HepG2 (cell line): ENCODE measurements around the gene NSUN5. TPM values are rescaled to one million over a fixed set of nuclear protein-coding genes. Genes with fewer than 3 reads are reported as not detected.
A peak's percentile ranks its signal among the peaks of the same experiment; 100 is the strongest.

ENCODE experiments used
- AHDC1 ChIP-seq: sonication (generic); formaldehyde crosslinking; IDR thresholded peaks from 2 replicates; pipeline ENCODE4 v1.5.1; 2020; ENCODE audit warnings: mild to moderate bottlenecking, missing genetic modification reagents, borderline replicate concordance
- HDAC6 ChIP-seq: fragments of 200-600 bp; sonication (generic); IDR thresholded peaks from 2 replicates; pipeline ENCODE4 v1.7.0; 2017; ENCODE audit warnings: mild to moderate bottlenecking, antibody characterized with exemption, low read length, low read depth
- MBNL3 ChIP-seq: fragments of 250-450 bp; sonication (Bioruptor Pico); conservative IDR thresholded peaks from 2 replicates; pipeline ENCODE4 v1.8.0; 2022; ENCODE audit warnings: mild to moderate bottlenecking, inconsistent platforms
- NAIF1 ChIP-seq: sonication (generic); formaldehyde crosslinking; IDR thresholded peaks from 2 replicates; pipeline ENCODE4 v1.5.0; 2020; ENCODE audit warnings: mild to moderate bottlenecking, missing genetic modification reagents, borderline replicate concordance
- NBN ChIP-seq: fragments of 450-650 bp; conservative IDR thresholded peaks from 2 replicates; pipeline ENCODE4 v1.6.1; 2017
- NCOR1 ChIP-seq: fragments of 200-600 bp; sonication (generic); IDR thresholded peaks from 2 replicates; pipeline ENCODE4 v1.7.0; 2017; ENCODE audit warnings: antibody characterized with exemption, low read length, borderline replicate concordance
- NONO ChIP-seq, 2 experiments: fragments of 450-650 bp in 1 of 2; sonication (generic) in 1 of 2; formaldehyde crosslinking in 1 of 2; IDR thresholded peaks in 1 of 2; conservative IDR thresholded peaks in 1 of 2; 2 replicates each; pipeline versions ENCODE4 v1.6.1 to v1.8.0; 2017 to 2022; ENCODE audit warnings: mild to moderate bottlenecking in 1 of 2, missing genetic modification reagents in 1 of 2, moderate library complexity in 1 of 2
- RFX1 ChIP-seq: fragments of 450-650 bp; IDR thresholded peaks from 2 replicates; pipeline ENCODE4 v1.6.1; 2017
- RFX3 ChIP-seq: IDR thresholded peaks from 2 replicates; pipeline ENCODE4 v1.6.1; 2016; ENCODE audit warnings: missing biosample characterization, missing genetic modification reagents
- SKIL ChIP-seq: sonication (generic); formaldehyde crosslinking; IDR thresholded peaks from 2 replicates; pipeline ENCODE4 v1.8.0; 2022; ENCODE audit warnings: missing genetic modification reagents, mild to moderate bottlenecking, moderate library complexity, borderline replicate concordance
- ZBTB38 ChIP-seq: sonication (generic); formaldehyde crosslinking; IDR thresholded peaks from 2 replicates; pipeline ENCODE4 v1.5.1; 2020; ENCODE audit warnings: mild to moderate bottlenecking, missing genetic modification reagents
- ZNF251 ChIP-seq: sonication (generic); formaldehyde crosslinking; IDR thresholded peaks from 2 replicates; pipeline ENCODE4 v1.9.0; 2021; ENCODE audit warnings: mild to moderate bottlenecking, missing genetic modification reagents
- ZSCAN5A ChIP-seq: sonication (generic); formaldehyde crosslinking; IDR thresholded peaks from 2 replicates; pipeline ENCODE4 v1.8.0; 2022; ENCODE audit warnings: mild to moderate bottlenecking, missing genetic modification reagents, borderline replicate concordance
- polyA plus RNA-seq, 8 experiments: library from polyadenylated mRNA; depleted of rRNA in 3 of 8; stranded (reverse) in 7 of 8; unstranded in 1 of 8; fragments of >200 nt; fragmentation: Illumina TruSeq in 4 of 8; extraction: Trizol in 4 of 8; gene quantifications; 2 replicates each; pipeline versions ENCODE4 v1.2.1 to v1.2.3, GENCODE V29; 2011 to 2016; ENCODE audit warnings: low read depth in 4 of 8, missing spikeins in 1 of 8, mixed read lengths in 1 of 8; ENCODE audit not compliant: insufficient read depth in 1 of 8
- total RNA-seq, 5 experiments: library from RNA; depleted of rRNA; stranded (reverse); fragments of >200 nt; fragmentation: Illumina TruSeq; extraction: Trizol; gene quantifications; 2 replicates each; pipeline ENCODE4 v1.2.3, GENCODE V29; 2016; ENCODE audit warnings: low read depth in 1 of 5
- TF ChIP-seq, protein P1 (sequence below): sonication (generic); formaldehyde crosslinking; IDR thresholded peaks from 2 replicates; pipeline ENCODE4 v1.4.0; 2020; ENCODE audit warnings: missing genetic modification reagents
- TF ChIP-seq, protein P2 (sequence below): sonication (generic); formaldehyde crosslinking; IDR thresholded peaks from 2 replicates; pipeline ENCODE4 v1.4.0; 2020; ENCODE audit warnings: missing genetic modification reagents

The NSUN5 gene
- total and polyA plus RNA-seq, 2 of the 13 experiments (the other 11 are each of a cell fraction or from before 2014, with no cell fraction given), result 19.9 to 35.8 TPM

DNA sequence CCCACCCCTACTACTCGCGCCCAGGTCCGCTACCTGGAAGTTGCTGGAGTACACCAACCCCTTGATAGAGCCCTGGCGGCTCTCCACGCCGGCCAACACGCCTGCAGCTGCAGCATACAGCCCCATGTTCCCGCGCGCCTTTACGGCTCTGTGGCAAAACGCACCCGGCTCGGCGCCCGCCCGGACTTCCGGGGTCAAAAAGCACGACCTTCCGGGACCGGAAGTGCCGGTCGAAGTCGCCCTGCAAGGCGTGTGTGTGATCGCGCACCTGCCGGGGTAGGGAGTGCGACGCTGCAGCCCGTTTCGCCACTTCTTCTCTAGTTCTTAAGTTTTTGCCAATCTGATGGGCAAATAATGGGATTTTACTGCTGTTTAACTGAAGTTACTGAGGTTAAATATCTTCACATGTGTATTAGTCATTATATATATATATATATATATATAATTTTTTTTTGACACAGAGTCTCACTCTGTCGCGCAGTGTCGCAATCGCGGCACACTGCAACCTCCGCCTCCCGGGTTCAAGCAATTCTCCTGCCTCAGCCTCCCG, at the start of gene NSUN5 (continued):
- TF ChIP-seq AHDC1, result peak; percentile 35; the same call in 1 of the 2 replicates
- TF ChIP-seq, protein P1, sequence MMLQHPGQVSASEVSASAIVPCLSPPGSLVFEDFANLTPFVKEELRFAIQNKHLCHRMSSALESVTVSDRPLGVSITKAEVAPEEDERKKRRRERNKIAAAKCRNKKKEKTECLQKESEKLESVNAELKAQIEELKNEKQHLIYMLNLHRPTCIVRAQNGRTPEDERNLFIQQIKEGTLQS, result peak; percentile 53; the same call in 1 of the 2 replicates
- no peak for TF ChIP-seq RFX1
- peak; percentile 38; the same call in 1 of the 2 replicates for TF ChIP-seq NCOR1
- TF ChIP-seq ZNF251, result no peak
- no peak for TF ChIP-seq NAIF1
- TF ChIP-seq SKIL, result no peak
- no peak for TF ChIP-seq ZSCAN5A (CRISPR knock-in tag)
- TF ChIP-seq RFX3 (CRISPR knock-in tag), result no peak
- no peak for TF ChIP-seq NBN
- TF ChIP-seq, protein P2, sequence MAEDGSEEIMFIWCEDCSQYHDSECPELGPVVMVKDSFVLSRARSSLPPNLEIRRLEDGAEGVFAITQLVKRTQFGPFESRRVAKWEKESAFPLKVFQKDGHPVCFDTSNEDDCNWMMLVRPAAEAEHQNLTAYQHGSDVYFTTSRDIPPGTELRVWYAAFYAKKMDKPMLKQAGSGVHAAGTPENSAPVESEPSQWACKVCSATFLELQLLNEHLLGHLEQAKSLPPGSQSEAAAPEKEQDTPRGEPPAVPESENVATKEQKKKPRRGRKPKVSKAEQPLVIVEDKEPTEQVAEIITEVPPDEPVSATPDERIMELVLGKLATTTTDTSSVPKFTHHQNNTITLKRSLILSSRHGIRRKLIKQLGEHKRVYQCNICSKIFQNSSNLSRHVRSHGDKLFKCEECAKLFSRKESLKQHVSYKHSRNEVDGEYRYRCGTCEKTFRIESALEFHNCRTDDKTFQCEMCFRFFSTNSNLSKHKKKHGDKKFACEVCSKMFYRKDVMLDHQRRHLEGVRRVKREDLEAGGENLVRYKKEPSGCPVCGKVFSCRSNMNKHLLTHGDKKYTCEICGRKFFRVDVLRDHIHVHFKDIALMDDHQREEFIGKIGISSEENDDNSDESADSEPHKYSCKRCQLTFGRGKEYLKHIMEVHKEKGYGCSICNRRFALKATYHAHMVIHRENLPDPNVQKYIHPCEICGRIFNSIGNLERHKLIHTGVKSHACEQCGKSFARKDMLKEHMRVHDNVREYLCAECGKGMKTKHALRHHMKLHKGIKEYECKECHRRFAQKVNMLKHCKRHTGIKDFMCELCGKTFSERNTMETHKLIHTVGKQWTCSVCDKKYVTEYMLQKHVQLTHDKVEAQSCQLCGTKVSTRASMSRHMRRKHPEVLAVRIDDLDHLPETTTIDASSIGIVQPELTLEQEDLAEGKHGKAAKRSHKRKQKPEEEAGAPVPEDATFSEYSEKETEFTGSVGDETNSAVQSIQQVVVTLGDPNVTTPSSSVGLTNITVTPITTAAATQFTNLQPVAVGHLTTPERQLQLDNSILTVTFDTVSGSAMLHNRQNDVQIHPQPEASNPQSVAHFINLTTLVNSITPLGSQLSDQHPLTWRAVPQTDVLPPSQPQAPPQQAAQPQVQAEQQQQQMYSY, result no peak
- no peak for TF ChIP-seq MBNL3 (CRISPR knock-in tag)
- no peak for TF ChIP-seq NONO (IDR thresholded peaks at IDR 0.05)
- TF ChIP-seq NONO (CRISPR knock-in tag; conservative IDR thresholded peaks at IDR 0.05), result peak; percentile 86
- TF ChIP-seq ZBTB38 (CRISPR knock-in tag), result peak; percentile 59
- TF ChIP-seq HDAC6, result no peak
